GM18499 (cell line): Measurements from ENCODE around the gene C1QTNF6.

Experiments
- ATAC-seq: cut with Tn5 transposase; IDR thresholded peaks from one replicate; pipeline ENCODE4 v1.9.1; 2021; ENCODE audit warnings: moderate number of reproducible peaks; ENCODE audit not compliant: insufficient read depth, unreplicated experiment

C1QTNF6 gene

DNA sequence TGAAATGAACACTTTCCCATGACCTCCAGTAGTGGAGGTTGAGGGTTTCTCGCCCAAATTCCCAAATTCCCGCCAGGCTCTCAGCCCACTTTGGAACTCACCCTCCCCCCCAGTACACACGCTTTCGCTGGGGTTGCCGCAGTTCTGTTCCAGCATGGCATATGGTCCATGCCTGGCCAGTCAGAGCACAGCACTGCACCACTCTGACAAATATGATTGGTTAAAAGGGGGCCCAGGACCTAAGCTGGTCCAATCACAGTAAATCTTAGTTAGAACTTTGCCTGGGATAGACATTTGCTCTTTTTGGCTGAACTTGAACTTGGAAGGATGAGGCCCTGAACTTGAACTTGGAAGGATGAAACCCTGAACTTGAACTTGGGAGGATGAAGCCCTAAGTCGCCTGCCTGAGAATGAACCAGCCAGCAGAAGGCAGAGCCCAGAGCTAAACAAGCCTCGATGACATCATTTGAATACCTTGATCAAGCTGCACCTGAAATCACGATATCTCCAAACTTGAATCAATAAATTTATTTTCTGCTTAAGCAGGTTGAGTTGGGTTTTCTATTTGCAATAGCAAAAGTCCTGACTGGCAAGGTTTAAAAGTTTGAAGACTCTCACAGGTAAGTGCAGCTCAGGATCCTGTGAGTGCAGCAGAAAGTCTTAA lies 36.8 kb upstream of the C1QTNF6 start:
- ATAC-seq: no peak

DNA sequence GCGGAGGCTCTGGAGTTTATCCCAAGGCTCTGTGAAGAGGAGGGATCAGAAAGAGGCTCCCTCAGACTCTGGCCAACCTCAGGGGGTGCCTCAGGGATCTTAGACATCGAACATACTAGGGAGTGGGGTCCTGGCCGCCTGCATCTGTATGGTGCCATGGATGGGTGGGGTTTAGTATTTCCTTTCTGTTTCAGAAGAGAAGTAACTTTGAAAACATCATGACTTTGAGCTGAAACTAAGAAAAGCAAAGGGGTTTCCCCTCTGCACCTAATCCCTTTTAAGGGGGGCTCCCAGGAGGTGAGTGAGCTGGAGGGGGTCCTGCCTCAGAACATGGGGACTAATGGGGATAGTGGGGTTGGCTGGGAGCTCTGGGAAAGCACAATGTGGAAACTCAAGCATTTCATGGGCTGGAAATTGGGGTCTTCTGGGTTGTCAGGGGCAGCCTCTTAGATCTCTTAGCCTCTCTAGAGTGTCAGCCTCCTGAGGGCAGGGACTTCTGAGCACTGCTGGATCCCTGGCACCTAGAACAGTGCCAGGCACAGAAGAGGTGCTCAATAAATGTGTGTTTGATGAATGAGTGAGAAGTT lies 36.0 kb upstream of the C1QTNF6 start:
- no peak for ATAC-seq

DNA sequence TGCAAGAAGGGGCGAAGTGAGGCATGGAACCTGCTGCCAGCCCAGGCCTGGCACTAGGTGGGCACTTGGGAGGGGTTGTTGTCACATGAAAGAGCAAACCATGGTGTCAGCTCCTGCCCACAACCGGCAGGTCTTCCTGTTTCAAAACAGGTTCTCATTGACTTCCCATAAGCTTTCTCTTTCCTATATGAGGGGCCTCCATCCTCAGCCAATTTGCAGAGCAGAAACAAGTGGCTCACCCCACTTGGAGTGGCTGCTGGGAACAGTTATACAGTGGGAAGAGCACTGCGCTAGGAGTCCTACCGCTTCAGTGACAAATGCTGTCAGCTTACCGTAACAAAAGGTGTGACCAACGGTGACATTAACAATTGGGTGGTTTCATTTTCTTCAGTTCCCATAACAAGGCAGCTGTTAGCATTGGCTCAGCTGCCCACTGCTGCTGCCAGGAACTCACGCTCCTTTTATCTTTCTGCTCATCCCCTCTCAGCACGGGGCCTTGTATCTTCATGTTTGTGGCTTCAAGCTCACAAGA lies 34.5 kb upstream of the C1QTNF6 start:
- ATAC-seq: no peak

DNA sequence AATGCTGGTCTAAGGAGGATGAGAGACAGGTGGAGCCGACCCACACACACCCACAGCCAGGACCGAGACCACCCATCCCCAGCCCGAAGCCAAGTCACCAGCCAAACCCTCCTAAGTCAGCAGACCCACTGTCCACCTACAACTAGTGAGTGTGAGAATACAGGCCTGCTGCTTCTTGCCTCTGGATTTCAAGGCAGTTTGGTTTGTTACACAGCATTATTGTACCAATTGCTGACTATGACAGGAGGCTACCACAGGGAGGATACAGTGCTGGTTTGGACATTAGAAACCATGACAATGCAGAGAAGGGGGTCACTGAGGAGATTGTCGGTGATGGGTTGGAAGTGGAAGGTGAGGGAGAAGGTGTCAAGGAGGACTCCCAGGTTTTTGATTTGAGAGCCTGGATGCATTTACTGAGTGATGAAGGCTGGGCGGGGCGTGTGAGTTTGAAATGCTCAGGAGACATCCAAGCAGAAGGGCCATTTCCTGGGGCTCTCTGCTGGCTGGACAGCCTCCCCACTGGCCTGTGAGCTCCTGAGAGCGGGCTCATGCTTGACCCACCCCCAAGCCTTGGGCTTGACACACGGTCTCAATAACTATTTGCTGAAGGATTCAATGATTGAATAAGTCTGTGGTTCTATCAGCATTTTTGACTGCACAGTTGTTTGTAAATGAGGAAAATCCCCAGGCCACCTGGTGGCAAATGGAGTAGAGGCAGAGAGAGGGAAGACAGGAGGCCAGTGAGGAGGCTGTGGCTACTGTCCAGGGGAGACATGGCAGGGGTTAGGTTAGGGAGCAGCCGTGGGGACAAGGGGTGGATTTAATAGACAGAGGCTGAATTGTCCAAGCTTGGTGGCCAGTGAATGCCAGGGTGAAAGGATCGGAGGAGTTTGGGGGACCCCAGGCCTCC lies 33.6 kb upstream of the C1QTNF6 start:
- ATAC-seq: no peak

DNA sequence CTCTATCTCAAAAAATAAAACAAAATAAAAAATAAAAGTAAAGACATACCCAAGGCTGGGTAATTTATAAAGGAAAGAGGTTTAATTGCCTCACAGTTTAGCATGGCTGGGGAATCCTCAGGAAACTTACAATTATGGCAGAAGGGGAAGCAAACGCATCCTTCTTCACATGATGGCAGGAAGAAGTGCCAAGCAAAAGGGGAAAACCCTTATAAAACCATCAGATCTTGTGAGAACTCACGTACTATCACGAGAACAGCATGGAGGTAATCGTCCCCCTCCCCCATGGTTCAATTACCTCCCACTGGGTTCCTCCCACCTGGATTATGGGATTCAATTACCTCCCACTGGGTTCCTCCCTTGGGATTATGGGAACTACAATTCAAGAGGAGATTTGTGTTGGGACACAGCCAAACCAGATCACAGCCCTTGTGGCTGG lies 32.5 kb upstream of the C1QTNF6 start:
- no peak for ATAC-seq

DNA sequence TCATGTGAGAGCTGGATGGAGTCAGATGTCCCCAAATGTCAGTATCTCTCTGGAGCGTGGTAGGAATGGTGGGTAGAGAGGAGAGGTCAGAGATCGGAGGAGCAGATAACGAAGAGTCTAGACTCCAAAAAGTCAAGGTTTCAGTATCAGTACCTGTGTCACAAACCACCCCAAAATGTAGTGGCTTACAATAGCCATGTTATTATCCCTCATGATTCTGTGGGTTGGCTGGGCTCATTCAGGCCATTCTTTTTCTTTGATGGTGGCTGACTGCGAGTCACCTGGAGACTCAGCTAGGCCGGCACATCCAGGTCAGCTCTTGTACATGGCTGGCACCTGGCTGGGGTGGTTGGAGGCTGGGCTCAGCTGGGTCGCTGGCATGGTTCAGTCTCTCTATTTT lies 31.5 kb upstream of the C1QTNF6 start:
- ATAC-seq: no peak

DNA sequence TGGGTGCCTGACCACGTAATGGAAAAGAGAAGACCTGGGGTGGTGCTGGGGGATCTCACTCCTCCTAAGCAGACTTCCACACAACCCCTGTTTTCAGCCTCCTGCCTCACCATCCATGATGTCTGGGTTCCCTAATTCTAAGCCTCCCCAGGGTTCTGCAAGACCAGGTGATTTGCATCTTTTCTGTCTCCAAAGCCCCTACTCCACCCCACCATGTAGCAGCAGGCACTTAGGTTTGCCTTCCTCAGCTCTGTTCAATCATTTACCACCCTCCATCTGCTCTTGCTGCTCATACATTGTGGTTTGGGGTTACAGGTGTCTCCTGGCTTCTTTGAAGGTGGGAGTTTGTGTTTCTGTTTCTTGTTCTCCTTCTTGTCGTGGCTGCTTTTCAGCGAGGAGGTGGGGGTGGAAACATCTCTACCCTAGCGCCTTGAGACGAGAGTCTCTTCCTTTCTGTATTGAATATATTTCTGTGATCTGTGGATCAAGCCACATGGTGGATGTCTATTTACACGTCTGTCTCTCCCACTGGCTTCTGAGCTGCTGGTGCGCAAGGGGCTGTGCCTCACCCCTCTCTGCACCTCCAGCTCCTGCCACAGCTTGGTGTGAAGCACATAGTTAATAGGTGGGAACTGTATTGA lies 30.8 kb upstream of the C1QTNF6 start:
- ATAC-seq: peak; percentile 63

DNA sequence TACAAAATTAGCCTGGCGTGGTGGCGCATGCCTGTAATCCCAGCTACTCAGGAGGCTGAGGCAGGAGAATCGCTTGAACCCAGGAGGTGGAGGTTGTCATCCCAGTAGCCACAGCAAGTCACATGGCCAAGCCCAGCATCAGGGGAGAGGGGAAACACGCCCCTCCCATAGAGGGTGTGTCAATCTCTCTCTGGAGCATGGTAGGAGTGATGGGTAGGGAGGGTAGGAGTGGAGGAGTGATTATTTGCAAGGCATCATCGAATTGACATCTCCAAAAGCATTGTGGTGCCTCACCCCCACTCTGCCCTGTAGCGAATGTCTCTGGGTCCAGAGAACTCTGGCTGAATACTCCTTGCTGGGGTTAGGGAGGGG lies 30.3 kb upstream of the C1QTNF6 start:
- no peak for ATAC-seq

DNA sequence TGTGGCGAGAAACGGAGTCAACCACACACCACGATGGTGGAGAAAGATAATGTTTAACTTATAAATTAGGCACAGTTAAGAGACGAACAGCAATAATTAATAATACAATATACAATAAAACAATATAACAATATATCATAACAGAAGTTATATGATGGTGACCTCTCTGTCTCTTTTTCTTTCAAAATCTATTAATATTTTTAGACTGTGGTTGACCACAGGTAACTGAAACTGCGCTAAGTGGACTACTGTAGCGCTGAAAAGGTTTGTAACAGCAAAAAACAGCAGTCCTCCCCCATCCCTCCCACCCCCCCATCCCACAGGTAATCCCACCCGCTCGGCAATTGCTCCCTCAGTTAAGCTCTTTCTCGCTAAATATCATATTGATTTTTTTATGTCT lies 27.8 kb upstream of the C1QTNF6 start:
- ATAC-seq: no peak

DNA sequence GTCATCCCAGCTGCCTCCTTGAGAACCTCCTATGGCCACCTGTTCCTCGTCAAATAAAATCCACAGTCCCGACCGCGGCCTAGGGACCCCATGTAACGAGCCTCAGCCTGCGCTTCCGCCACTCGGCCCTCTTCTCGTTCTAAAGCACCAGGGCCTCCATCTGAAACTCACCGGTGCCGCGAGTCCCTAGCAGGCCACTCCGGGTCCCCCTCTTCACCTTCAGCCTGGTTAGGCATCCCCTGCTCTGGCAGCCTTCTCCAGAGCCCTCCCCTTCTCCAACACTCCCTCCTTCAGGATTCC lies 26.6 kb upstream of the C1QTNF6 start:
- ATAC-seq: no peak

DNA sequence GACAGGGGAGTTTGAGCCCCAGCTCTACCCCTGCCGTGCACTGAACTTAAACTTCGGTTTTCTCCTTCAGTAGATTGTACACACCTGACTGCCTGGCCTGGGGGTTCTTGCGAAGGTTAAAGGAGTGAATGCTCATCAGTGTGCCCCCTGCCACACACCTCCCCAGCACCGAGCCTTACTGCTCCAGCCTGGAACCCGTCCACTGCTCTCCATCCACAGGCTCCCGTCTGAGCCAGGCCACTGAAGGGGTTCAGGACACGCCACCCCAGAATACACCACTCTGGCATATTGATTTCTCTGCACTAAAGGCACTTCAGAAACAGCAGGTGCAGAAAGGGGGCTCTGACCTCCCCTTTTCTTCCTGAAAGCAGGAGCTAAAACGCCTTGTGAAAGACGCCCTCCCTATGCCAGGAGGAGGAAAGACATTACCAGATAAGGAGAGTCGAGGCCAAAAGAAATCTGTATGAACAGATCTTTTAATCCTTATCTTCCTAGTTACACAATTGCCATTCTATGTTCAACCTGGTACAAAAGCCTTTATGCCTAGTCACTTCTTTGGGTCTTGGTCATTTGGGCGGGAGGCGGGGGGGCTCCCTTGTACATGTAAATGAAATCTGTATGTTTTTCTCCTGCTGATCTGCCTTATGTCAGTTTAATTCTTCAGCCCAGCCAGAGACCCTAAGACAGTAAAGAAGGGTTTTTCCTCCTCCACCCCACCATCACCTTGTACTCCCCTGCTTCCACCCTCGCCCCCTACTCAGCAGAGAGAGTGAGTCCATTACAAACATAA lies 26.1 kb upstream of the C1QTNF6 start:
- no peak for ATAC-seq

DNA sequence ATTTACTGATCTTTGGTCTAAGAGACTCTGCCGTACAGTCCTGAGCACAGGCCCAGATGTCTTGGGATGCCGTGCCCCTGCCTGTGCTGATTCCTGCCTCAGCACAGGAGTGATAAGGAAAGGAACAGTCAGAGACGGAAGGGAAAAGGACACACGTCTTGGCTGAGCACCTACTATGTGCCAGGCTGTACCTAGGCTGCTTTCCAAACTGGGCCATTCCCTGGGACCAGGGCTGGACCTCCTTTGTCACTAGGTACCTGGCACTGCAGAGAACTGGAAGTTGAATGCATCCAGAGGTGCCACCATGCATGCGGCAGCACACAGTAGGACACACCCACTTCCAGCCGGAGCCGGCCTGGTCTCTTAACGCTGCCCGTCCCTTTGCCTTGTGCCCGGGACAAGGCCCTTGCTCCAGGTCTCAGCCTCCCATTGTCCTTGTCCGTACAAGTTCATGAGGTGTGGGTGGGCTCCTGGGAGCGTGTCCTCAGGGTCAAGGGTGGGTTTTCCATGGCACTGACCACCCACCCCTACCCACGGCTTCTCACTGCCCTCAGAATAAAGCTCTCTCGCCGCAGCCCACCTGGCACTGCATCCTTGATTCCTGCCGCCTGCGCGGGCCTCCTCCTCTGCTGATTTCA lies 25.3 kb upstream of the C1QTNF6 start:
- no peak for ATAC-seq

DNA sequence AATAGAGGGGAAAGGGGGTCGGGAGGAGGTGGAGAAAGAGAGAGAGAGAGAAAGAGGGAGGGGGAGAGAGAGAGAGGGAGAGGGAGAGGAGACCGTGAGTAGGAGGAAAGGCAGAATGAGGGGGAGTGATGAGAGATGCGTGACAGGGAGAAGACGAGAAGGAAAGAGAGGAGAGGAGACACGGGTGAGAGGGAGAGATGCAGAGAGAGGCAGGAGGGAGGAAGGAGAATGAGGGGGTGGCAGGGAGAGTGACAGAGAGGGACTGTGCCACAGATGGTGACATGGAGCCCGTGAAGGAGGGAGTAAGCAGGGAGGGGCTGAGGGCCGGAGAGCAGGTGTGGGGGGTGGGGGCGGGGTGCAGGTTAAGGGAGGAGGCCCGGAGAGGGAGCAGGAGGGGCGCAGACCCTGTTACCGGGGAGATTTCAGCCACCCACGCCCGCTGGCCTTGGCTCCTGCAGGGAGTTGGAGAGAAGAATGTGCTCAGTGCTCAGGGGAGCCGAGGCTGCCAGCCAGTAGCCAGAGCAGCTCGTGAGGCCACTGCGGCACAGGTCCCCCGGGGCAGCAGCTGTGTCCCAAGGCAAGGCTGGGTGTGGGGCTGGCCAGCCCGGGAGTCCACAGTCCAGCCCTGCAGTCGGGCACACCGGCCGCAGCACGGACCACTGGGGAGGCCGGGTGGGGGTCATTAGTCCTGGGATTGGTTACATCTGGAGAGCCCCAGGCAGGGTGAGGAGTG lies 24.3 kb upstream of the C1QTNF6 start, which contains the start of gene SSTR3:
Gene SSTR3 (minus strand): TSS at position 304 of the 733 bp plus-strand sequence. CDS start 4,674 bp downstream, outside the sequence.
- no peak for ATAC-seq

DNA sequence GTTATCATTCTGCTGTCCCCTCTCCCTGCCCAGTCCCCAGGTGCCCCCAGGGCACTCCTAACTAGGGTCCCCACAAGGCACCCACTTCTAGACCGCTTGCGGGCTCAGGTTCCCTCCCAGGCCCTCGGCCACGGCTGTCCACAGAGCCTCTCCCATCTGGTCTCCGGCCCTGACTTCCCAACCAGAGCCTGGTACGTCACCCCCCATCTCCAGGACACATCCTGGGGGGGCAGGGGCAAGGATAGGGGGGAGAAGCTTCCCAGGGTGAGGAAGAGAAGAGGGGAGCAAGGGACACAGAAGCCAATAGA lies 23.8 kb upstream of the C1QTNF6 start:
- ATAC-seq: no peak

DNA sequence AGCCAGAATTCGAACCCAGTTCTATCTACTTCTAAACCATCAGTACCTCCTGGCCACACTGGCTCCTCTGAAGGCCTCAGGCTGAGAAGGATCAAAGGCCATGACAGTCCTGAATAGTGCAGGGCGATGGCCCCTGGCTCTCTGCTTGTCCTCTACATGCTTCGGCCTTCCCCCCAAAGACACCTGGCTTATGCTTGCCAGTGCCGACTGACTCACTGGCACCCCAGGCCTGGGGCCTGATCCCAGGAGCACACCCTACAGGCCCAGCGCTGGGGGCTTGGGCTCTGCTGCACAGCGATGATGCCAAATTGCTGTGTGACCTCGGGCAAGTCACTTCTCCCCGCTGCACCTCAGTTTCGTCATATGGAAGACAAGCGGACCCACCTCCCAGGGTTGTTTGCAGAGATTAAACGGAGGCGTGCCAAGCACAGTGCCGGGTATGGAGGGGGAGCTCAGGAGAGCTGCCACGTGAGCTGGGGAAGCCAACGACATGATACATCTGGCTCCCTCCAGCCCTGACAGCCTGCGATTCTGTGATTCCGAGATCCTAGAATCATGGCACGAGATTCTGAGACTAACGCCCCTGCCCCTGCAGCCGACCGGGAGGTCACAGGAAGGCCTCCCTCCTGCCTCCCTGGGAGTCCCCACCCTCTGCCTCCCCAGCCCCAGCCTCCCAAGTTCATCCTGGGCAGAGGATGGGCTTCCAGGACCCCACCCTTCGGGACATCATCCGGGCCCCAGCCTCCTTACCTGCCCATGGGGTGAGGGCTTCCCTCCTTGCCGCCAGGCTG lies 23.2 kb upstream of the C1QTNF6 start:
- ATAC-seq: no peak

DNA sequence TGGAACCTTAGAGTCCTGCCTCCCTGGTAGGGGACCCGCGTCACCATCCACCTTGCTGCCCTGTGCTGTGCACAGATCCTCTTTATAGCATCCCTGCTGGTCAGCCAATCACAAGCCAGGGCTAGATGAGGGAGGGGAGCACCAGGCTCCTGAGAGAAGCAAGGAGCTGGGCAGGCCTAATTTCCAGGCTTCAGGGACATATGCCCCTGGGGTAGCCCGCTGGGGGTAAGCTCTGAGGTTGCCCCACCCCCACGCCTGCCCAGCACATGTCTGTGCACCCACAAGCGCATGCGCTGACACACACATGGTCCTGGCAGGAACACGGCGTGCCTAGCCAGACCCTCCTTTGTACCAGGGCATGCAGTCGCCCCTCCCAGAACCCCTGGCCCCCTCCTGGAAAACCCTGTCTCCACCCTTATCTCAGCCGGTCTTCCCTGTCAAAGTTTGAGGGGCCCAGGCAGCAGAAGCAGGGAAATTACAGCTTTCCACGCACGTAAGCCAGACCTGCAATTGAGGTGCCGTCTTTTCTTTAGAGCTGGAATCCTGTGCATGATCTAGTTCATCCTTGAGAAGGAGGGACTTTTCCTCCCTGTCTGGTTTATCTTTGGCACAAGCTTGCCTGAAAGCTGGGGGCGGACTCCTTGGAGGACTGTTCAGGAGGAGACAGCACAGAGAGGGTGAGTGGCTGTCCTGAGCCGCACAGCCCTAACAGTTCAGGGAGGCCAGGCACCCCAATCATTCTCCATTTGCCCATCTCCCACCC lies 22.2 kb upstream of the C1QTNF6 start:
- ATAC-seq: no peak

DNA sequence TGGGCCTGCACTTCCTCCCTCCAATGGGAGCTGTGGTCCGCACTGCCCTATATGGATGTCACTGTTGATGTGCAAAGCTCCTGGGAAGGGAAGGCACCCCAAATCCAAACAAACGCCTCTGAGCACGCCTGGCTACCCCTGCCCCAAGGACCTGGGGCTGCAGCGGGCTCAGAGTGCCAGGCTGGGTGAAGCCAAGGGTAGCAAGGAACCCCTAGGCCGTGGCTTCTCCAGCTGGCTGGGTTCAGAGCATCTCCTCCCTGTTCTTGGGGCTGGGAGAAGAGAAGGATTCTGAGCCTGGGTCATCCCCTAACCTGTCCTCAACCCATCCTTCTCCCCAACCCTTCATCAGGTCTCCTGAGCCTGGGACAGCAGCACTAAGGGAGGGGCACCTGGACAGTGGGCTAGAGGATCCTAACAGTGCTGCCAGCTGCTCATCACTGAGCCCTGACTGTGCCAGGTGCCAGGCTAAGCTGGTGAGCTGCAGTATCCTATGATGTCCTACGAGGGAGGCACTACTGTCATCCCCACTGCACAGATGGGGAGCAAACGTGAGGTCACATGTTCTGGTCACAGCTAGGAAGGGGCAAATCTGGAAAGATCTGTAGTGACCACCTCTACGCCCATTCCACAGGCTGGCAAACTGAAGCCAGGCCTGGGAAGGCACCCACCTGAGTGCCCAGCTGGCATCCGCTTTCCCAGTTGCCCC lies 21.2 kb upstream of the C1QTNF6 start:
- ATAC-seq: no peak
